ENCODE results near the gene YAF2. TPM values are rescaled to one million over a fixed set of nuclear protein-coding genes. Genes with fewer than 3 reads are reported as not detected.
"Not testable (repeated sequence)": the region's sequence is repeated elsewhere in the genome, so short reads cannot be mapped to it uniquely, and the experiment has no call there.

The YAF2 gene
- total and polyA plus RNA-seq, 2 experiments from 2014 or later = 15.3 to 35.5 TPM

DNA sequence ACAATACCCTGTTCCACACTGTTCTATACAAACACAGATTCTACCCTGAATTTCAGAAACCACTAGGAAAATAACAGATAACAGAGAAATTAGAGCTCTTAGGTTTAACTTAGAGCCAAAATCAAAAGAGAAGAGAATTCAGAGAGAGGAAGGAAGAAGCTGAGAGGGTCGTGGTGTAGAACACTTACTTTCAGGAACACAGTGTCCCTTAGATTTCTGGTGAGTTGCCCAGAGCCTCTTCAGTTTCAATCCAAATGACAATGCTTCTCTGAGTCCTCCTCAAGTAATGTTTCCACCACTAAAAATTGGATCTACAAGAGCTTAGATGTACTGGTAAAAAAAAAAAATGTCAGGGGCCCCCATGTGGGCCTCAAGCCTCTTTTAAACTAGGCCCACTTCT, 2.6 kb downstream of the YAF2 start:
- Histone ChIP-seq H3K9me2 (replicated peaks; ENCODE audit: insufficient read depth) (no peaks in the 10 kb centered on the region), H3K4me2 (peak overlapping the region; percentile 86), H3K4me1 (ENCODE audit: insufficient read depth) (peaks cover 14% of the 10 kb centered on the region), H3K27ac (no peak overlapping the region), H3K9me3 (ENCODE audit: low read depth) (no peaks in the 10 kb centered on the region), H3K27me3 (no peaks in the 10 kb centered on the region), H3K79me2 (peaks cover 67% of the 10 kb centered on the region), H2AFZ (no peak overlapping the region), H4K20me1 (ENCODE audit: insufficient read depth, poor library complexity, severe bottlenecking) (peaks cover 10% of the 10 kb centered on the region), H3K36me3 (replicated peaks; ENCODE audit: insufficient read depth, low read depth) (no peaks in the 10 kb centered on the region), H3K4me3 (no peak overlapping the region)
- WGBS (ENCODE audit: low lambda C conversion rate, missing lambda C conversion rate) = 38% methylated on average over 1 of the region's 1 CpG
- TF ChIP-seq EZH2phosphoT487 (IDR thresholded peaks at IDR 0.05; ENCODE audit: low read depth, severe bottlenecking, unreplicated experiment) (no peak), EZH2 (IDR thresholded peaks at IDR 0.05; ENCODE audit: borderline replicate concordance) (no peak)
- TF ChIP-seq, protein P1, sequence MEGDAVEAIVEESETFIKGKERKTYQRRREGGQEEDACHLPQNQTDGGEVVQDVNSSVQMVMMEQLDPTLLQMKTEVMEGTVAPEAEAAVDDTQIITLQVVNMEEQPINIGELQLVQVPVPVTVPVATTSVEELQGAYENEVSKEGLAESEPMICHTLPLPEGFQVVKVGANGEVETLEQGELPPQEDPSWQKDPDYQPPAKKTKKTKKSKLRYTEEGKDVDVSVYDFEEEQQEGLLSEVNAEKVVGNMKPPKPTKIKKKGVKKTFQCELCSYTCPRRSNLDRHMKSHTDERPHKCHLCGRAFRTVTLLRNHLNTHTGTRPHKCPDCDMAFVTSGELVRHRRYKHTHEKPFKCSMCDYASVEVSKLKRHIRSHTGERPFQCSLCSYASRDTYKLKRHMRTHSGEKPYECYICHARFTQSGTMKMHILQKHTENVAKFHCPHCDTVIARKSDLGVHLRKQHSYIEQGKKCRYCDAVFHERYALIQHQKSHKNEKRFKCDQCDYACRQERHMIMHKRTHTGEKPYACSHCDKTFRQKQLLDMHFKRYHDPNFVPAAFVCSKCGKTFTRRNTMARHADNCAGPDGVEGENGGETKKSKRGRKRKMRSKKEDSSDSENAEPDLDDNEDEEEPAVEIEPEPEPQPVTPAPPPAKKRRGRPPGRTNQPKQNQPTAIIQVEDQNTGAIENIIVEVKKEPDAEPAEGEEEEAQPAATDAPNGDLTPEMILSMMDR (IDR thresholded peaks at IDR 0.05; ENCODE audit: poor library complexity) = no peak
- no peak for DNase-seq (ENCODE audit: low spot score)

DNA sequence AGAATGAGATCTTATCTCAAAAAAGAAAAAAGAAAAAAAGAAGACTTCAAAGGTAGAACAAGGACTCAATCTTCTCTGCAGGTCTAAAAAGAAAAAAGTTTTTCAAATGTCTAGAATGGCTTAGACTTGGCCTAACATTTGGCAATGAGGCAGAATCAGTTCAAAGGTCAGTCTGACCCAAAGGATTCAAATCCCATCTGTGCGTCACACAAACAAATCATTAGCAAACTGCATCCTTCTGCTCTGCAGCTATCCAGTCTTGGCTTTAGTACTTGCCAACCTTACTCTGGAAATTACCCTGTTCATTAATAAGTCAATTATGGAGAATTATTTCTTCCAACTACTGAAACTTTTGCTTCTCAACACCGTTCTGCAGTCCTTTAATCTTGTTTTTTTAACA, 3.1 kb downstream of the YAF2 start:
- no peaks in the 10 kb centered on the region for H3K9me2 ChIP-seq (replicated peaks; ENCODE audit: insufficient read depth)
- no peak for DNase-seq (ENCODE audit: low spot score)
- H3K4me1 ChIP-seq (ENCODE audit: insufficient read depth) = peaks cover 14% of the 10 kb centered on the region
- no peak for TF ChIP-seq EZH2phosphoT487 (IDR thresholded peaks at IDR 0.05; ENCODE audit: low read depth, severe bottlenecking, unreplicated experiment)
- TF ChIP-seq, protein P1 (IDR thresholded peaks at IDR 0.05; ENCODE audit: poor library complexity) = no peak
- TF ChIP-seq EZH2 (IDR thresholded peaks at IDR 0.05; ENCODE audit: borderline replicate concordance) = no peak
- no peaks in the 10 kb centered on the region for H3K36me3 ChIP-seq (replicated peaks; ENCODE audit: insufficient read depth, low read depth)
- 81% methylated on average over 2 of the region's 2 CpGs for WGBS (ENCODE audit: low lambda C conversion rate, missing lambda C conversion rate)
- H3K27ac ChIP-seq = no peak overlapping the region
- peak overlapping the region; percentile 86 for H3K4me2 ChIP-seq
- H3K9me3 ChIP-seq (ENCODE audit: low read depth) = no peaks in the 10 kb centered on the region
- H3K4me3 ChIP-seq = no peak overlapping the region
- H4K20me1 ChIP-seq (ENCODE audit: insufficient read depth, poor library complexity, severe bottlenecking) = peaks cover 10% of the 10 kb centered on the region
- peaks cover 72% of the 10 kb centered on the region for H3K79me2 ChIP-seq
- H2AFZ ChIP-seq = no peak overlapping the region
- H3K27me3 ChIP-seq = no peaks in the 10 kb centered on the region

DNA sequence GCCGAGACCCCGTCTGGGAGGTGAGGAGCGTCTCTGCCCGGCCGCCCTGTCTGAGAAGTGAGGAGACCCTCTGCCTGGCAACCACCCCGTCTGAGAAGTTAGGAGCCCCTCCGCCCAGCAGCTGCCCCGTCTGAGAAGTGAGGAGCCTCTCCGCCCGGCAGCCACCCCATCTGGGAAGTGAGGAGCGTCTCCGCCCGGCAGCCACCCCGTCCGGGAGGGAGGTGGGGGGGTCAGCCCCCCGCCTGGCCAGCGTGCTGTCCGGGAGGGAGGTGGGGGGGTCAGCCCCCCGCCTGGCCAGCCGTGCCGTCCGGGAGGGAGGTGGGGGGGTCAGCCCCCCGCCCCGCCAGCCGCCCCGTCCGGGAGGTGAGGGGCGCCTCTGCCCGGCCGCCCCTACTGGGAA, 10.5 kb downstream of the YAF2 start:
- peaks cover 52% of the 10 kb centered on the region for H3K79me2 ChIP-seq
- H3K4me3 ChIP-seq; H3K27me3 ChIP-seq; H3K9me2 ChIP-seq (replicated peaks; ENCODE audit: insufficient read depth); H3K4me1 ChIP-seq (ENCODE audit: insufficient read depth); DNase-seq (ENCODE audit: low spot score); H4K20me1 ChIP-seq (ENCODE audit: insufficient read depth, poor library complexity, severe bottlenecking); H3K36me3 ChIP-seq (replicated peaks; ENCODE audit: insufficient read depth, low read depth); H3K27ac ChIP-seq; H3K4me2 ChIP-seq; H3K9me3 ChIP-seq (ENCODE audit: low read depth); H2AFZ ChIP-seq: not testable (repeated sequence)
- 100% methylated on average over 9 of the region's 30 CpGs for WGBS (ENCODE audit: low lambda C conversion rate, missing lambda C conversion rate)

DNA sequence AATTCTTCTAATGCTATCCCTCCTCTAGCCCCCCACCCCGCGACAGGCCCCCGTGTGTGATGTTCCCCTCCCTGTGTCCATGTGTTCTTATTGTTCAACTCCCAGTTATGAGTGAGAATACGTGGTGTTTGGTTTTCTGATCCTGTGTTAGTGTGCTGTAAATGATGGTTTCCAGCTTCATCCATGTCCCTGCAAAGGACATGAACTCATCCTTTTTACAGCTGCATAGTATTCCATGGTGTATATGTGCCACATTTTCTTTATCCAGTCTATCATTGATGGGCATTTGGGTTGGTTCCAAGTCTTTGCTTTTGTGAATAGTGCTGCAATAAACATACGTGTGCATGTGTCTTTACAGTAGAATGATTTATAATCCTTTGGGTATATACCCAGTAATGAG, 13.5 kb downstream of the YAF2 start:
- peaks cover 46% of the 10 kb centered on the region for H3K79me2 ChIP-seq
- H3K4me1 ChIP-seq (ENCODE audit: insufficient read depth); H3K27me3 ChIP-seq; H3K4me2 ChIP-seq; H3K27ac ChIP-seq; DNase-seq (ENCODE audit: low spot score); H3K4me3 ChIP-seq; H3K9me2 ChIP-seq (replicated peaks; ENCODE audit: insufficient read depth); H3K36me3 ChIP-seq (replicated peaks; ENCODE audit: insufficient read depth, low read depth); H4K20me1 ChIP-seq (ENCODE audit: insufficient read depth, poor library complexity, severe bottlenecking); H3K9me3 ChIP-seq (ENCODE audit: low read depth); H2AFZ ChIP-seq: not testable (repeated sequence)
- WGBS (ENCODE audit: low lambda C conversion rate, missing lambda C conversion rate) = 98% methylated on average over 5 of the region's 5 CpGs

DNA sequence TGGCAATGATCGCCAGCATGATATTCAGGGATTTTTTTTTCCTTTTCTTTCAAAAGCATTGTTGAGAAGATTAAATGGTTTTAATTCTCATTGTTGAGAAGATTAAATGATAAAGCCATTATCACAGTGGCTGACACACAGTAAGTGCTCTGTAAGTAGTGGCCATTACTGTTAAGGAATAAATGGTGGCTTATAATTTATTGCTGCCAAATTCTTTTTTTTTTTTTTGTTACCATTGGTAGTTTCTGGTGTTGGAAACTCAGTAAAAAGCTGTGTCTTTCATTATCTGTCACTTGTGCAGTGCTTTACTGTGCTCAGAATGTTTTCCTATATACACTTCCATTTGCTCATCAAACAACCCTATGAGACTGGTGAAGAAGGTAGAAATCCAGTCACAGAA, 15.3 kb downstream of the YAF2 start:
- no peak for DNase-seq (ENCODE audit: low spot score)
- H3K4me3 ChIP-seq = no peak overlapping the region
- H3K4me1 ChIP-seq (ENCODE audit: insufficient read depth) = no peaks in the 10 kb centered on the region
- H3K27ac ChIP-seq = no peak overlapping the region
- H3K27me3 ChIP-seq = no peaks in the 10 kb centered on the region
- no peak overlapping the region for H3K4me2 ChIP-seq
- WGBS (ENCODE audit: low lambda C conversion rate, missing lambda C conversion rate) = 100% methylated on average over 1 of the region's 1 CpG
- peaks cover 4% of the 10 kb centered on the region for H4K20me1 ChIP-seq (ENCODE audit: insufficient read depth, poor library complexity, severe bottlenecking)
- no peak for TF ChIP-seq EZH2 (IDR thresholded peaks at IDR 0.05; ENCODE audit: borderline replicate concordance)
- TF ChIP-seq, protein P1 (IDR thresholded peaks at IDR 0.05; ENCODE audit: poor library complexity) = no peak
- no peak for TF ChIP-seq EZH2phosphoT487 (IDR thresholded peaks at IDR 0.05; ENCODE audit: low read depth, severe bottlenecking, unreplicated experiment)
- H3K9me3 ChIP-seq (ENCODE audit: low read depth) = no peaks in the 10 kb centered on the region
- no peaks in the 10 kb centered on the region for H3K36me3 ChIP-seq (replicated peaks; ENCODE audit: insufficient read depth, low read depth)
- peaks cover 56% of the 10 kb centered on the region for H3K79me2 ChIP-seq
- H3K9me2 ChIP-seq (replicated peaks; ENCODE audit: insufficient read depth) = no peaks in the 10 kb centered on the region
- H2AFZ ChIP-seq = no peak overlapping the region
